ENCODE results near the gene TBX15.

DNA sequence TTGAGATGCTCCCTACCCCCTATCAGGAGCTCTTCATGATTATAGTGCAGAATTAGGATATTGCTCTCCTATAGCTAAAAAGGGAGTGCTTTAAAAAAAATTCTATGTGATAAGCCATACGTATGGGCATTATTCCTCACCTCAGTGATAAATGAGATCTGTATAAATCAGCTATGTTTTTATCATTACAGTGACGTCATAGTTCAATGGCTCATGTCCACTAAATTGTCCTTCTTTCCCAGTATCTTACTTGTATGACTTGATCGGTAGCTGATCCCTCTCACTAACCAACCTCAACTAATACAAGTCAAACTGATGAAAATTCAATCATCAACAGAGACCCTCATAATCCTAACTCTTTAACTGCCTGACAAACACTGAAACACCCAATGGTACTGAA, 93.3 kb downstream of the TBX15 start:
- TF ChIP-seq, protein P1, sequence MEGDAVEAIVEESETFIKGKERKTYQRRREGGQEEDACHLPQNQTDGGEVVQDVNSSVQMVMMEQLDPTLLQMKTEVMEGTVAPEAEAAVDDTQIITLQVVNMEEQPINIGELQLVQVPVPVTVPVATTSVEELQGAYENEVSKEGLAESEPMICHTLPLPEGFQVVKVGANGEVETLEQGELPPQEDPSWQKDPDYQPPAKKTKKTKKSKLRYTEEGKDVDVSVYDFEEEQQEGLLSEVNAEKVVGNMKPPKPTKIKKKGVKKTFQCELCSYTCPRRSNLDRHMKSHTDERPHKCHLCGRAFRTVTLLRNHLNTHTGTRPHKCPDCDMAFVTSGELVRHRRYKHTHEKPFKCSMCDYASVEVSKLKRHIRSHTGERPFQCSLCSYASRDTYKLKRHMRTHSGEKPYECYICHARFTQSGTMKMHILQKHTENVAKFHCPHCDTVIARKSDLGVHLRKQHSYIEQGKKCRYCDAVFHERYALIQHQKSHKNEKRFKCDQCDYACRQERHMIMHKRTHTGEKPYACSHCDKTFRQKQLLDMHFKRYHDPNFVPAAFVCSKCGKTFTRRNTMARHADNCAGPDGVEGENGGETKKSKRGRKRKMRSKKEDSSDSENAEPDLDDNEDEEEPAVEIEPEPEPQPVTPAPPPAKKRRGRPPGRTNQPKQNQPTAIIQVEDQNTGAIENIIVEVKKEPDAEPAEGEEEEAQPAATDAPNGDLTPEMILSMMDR (IDR thresholded peaks at IDR 0.05): no peak
- TF ChIP-seq POLR2A (IDR thresholded peaks at IDR 0.05): no peak
